ENCODE results near the gene THTPA. TPM values are rescaled to one million over a fixed set of nuclear protein-coding genes. Genes with fewer than 3 reads are reported as not detected.
"Not testable (repeated sequence)": the region's sequence is repeated elsewhere in the genome, so short reads cannot be mapped to it uniquely, and the experiment has no call there.

The THTPA gene
- total RNA-seq, 1 donor from 2014 or later: 13.5 TPM

- no peak for DNase-seq (ENCODE audit: low read depth)
Measured at GRCh38 chr14:23533652-23534435, 22.2 kb upstream of the THTPA start.

- DNase-seq (ENCODE audit: low read depth): no peak
Measured at GRCh38 chr14:23535943-23536342, 20.1 kb upstream of the THTPA start.

DNA sequence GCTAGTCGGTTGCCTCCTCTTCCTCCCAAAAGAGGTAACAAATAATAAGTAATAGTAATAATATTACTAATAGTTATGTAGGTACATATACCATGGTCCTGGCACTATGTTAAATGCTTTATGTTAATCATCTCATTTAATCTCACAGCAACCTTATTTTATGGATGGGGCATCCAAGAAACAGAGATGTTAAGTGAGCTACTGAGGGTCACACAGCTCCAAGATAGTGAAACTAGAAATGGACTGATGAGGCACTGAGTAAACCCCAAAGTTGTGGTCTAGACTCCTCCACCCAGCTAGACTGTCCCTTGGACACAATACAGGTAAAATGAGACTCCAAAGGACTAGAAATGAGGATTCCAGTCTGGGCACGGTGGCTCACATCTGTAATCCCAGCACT is 19.6 kb upstream of the THTPA start:
- no peak for DNase-seq (ENCODE audit: low read depth)

DNA sequence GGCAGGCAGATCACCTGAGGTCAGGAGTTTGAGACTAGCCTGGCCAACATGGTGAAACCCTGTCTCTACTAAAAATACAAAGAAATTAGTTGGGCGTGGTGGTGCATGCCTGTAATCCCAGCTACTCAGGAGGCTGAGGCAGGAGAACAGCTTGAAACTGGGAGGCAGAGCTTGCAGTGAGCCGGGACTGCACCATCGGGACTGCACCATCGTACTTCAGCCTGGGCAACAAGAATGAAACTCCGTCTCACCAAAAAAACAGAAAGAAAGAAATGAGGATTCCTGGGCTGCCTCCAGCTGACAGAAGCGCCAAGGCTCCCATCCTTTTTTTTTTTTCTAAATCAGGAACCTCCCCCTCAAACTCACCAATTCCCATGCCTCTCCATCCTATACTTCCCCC is 19.2 kb upstream of the THTPA start:
- DNase-seq (ENCODE audit: low read depth): not testable (repeated sequence)

GRCh38 chr14:23537351-23538049 is 18.6 kb upstream of the THTPA start:
- peak; percentile 16 for DNase-seq (ENCODE audit: low read depth)

DNA sequence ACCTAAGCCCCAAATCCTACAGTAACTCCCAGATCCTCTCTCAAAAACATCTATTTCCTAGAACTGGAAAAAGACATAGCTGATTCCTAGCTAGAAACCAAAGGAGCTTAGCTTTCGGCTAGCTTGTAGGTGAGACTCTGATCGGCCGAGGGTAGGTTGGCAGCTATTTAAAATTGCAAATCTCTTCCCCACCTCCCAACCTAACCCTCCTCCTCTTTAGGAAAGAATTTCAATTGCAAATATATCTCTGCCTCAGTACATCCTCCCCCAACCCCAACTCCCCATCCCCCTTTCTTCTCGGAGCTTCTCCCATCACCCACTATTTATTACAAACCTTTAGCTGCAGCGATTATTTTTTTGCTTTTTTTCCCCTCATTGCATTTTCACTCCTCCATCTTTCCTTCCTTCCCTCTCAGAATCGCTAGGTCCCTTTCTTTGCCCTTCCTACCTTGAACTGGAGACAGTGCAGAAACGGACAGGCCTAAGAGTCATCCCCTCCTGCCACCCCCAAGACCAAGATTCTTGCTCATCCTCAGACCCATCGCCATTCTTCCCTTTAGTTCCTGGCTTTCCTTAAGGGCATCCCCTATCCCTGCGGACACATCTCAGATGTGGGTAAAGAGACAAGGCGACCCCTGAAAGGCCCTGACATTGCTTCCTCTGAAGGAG is 17.9 kb upstream of the THTPA start:
- DNase-seq (ENCODE audit: low read depth): no peak

DNA sequence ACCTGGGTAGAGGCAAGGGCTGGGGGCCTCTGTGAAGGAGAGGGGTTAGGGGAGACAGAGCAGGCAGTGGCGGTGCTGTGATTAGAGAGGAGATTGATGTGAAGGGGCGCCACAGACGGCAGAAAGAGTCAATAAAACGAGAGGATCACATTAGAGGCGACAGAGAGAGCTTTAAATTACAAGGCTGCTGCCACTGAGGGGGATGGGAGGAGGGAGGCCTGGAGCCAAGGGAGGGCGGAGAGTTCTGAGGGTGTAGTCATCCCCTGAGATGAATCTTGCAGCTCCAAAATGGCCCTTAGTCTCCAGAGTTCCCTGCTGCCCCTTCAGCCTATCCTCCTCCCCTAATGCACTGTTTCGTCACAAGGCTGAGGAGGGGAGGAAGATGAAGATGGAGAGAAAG is 17.3 kb upstream of the THTPA start:
- DNase-seq (ENCODE audit: low read depth): no peak

DNA sequence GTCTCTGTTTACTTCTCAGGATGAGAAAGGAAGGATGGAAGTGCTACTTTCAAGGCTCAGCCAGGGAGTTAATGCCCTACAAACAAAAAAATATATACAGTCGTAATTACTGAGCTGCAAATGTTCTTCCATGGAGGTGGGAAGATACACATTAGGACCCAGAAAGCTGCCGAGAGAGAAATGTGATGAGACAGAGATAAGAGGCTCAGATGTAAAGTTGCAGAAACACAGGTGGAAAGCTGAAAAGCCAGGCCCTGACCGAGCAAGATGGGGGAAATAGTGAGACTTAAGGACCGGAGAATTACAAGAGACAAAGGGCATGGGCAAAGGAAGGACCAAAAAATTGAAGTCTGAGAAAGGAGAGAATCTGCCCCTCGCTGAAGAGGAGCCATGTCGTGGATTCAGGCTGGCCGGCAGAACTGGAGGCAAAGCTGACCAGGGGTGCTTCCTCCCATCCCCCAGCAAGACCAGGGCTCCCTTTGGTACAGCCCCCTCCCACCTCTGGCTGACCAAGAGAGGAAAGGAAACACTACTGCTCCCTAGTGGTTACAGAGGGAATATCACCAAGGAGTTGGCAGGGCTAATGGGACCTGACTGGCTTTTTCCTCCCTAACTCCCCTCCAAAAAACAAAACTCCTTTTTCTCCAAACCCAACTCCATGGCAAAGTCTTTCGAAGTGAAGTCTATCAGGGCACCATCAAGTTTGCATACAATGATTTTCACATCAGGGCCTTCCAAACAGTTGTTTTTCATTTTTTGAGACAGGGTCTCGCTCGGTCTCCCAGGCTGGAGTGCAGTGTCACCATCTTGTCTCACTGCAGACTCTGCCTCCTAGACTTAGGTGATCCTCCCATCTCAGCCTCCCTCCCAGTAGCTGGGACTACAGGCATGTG is 16.6 kb upstream of the THTPA start:
- DNase-seq (ENCODE audit: low read depth): no peak

DNA sequence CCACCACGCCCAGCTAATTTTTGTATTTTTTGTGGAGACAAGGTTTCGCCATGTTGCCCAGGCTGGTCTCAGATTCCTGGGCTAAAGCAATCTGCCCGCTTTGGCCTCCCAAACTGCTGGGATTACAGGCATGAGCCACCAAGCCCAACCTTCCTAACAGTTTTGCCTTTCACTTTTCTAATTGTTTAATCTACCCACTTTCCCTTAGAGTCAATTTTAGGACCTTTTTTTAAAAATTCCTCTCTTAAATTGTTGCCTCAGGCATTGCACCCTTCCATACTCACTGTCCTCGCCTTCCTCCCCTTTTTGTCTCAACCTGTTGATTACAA is 16.0 kb upstream of the THTPA start:
- no peak for DNase-seq (ENCODE audit: low read depth)

DNA sequence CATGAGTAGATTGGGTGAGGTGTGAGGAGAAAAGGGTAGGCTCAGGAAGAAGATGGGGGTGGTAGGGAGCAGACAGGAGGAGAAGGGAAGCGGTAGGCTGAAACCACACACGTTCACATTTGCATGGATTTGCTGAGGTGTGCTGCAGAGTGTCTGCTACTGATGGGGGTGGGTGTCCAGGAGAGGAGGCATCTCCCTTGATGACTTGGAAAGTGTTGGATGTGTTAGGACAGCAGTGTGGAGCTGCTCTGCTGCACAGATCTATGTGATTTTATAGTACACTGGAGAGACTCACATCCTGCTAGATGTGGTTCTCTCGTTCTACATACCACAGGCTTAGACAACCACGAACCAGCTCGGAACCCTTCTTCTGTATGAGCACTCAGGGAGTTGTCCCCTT is 13.8 kb upstream of the THTPA start:
- DNase-seq (ENCODE audit: low read depth): no peak

DNA sequence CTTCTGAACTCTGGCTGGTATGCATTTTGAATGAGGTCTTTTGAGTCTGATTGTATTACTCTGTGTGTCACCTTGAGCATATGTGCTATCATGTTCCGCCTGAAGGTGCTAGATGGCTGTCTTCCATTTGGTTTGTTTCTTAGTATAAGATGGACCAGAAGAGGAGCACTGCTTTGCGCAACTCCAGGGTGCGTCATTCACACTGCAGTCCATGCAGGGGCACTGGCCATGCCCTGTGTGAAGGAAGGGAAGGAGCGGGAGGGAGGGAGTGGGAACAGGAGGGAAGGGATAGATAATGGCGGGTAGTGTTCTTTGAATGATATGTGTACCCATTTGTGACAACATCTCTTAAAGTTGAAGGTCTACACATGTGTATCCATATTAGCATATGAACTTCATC is 12.7 kb upstream of the THTPA start:
- DNase-seq (ENCODE audit: low read depth): no peak

DNA sequence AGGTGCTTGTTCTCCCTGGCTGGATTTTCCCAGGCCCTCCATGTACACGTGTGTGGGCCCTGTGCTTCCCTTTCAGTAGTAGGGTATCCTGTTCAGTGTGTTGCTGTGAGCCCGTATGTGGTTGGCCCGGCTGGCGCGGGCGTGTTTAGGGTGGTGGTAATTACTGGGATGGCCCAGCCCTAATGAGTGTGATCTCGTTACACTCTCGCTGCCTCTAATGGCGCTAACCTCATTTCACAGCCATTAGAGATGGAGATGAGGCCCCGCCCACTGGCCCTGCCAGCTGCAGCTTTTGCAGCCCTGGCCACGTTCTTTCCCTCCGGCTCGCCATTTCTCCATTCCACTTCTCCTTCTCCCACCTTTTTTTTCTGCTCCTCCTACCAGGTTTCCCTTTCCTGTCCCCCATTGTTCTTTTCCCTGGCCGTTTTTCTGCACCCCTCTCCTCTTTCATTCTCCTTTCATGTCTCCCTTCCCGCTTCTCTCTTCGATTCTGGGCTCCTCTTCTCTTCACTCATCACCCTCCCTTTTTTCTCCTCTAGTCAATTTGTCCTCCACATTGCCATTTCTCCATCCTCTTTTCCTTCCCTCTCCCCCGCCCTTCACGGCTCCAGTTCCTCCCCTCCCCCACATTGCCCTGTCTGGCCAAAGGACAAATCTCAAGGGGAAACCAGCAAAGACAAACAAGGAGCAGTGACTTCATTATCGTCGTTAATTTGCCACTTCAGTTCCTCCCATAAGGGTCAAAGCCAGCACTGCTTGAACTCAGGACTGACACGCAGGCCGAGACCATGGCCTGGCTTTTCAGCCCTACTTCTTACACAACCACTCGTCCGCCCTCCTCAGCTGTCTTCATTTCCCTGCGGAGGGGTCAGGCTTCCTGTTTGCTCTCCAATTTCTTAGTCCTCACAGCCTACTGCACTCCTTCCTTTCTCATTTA is 11.3 kb upstream of the THTPA start:
- no peak for DNase-seq (ENCODE audit: low read depth)

DNA sequence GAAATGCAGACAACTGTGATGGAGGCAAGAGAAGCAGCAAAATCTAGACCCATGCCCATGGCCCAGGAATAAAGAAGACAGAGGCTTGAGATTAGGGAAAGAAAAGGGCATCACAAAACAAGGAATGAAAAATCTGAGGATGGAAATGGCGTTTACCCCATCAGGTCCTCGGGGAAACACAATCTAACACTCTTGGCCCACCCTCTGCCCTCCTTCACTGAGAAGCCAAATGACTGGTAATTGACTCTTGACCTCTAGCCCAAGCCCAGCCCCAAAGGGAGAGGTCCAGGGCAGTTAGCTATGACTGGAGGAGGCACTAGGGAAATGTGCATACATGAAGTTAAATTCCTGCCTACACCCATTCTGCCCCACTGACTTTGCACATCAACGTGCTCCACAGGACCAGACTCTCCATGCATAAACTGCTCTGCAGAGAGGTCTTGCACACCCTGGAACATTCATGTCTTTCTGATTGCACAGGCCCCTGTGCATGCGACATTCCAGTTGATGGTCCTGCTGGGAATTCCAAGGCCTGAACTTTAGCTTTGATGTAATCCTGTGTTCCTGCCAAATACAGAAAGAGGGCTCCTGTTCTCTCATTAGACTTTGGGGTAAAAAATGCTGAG is 10.2 kb upstream of the THTPA start:
- DNase-seq (ENCODE audit: low read depth): no peak

- no peak for DNase-seq (ENCODE audit: low read depth)
Measured at GRCh38 chr14:23546450-23547035, 9.5 kb upstream of the THTPA start.

GRCh38 chr14:23547924-23548323 is 8.1 kb upstream of the THTPA start:
- no peak for DNase-seq (ENCODE audit: low read depth)

- no peak for DNase-seq (ENCODE audit: low read depth)
Measured at GRCh38 chr14:23548351-23549318, 7.4 kb upstream of the THTPA start.

GRCh38 chr14:23550131-23550811 is 5.8 kb upstream of the THTPA start:
- no peak for DNase-seq (ENCODE audit: low read depth)

- no peak for DNase-seq (ENCODE audit: low read depth)
Measured at GRCh38 chr14:23550812-23551265, 5.2 kb upstream of the THTPA start.

All from renal cortical epithelial cell (primary cell).